8988T (cell line): ENCODE measurements around the gene EXOC4.
"Not testable (repeated sequence)": the region's sequence is repeated elsewhere in the genome, so short reads cannot be mapped to it uniquely, and the experiment has no call there.

ENCODE experiments used
- DNase-seq: peaks from one replicate; pipeline ENCODE4 v3.0.0; 2011

EXOC4 gene

GRCh38 chr7:133963629-133964028, 710.8 kb downstream of the EXOC4 start:
- DNase-seq: no peak

- DNase-seq: no peak
Measured at GRCh38 chr7:133971625-133972024, 718.7 kb downstream of the EXOC4 start.

- no peak for DNase-seq
Measured at GRCh38 chr7:133973710-133974109, 720.8 kb downstream of the EXOC4 start.

GRCh38 chr7:133975130-133975529, 722.3 kb downstream of the EXOC4 start:
- no peak for DNase-seq

GRCh38 chr7:133976140-133976539, 723.3 kb downstream of the EXOC4 start:
- DNase-seq: no peak

- no peak for DNase-seq
Measured at GRCh38 chr7:133977409-133978274, 724.8 kb downstream of the EXOC4 start.

GRCh38 chr7:133978502-133979295, 725.8 kb downstream of the EXOC4 start:
- no peak for DNase-seq

GRCh38 chr7:133980804-133981203, 727.9 kb downstream of the EXOC4 start:
- DNase-seq: no peak

- DNase-seq: no peak
Measured at GRCh38 chr7:133983685-133984419, 731.0 kb downstream of the EXOC4 start.

GRCh38 chr7:133985300-133985699, 732.4 kb downstream of the EXOC4 start:
- DNase-seq: no peak

GRCh38 chr7:133987582-133987981, 734.7 kb downstream of the EXOC4 start:
- no peak for DNase-seq

- no peak for DNase-seq
Measured at GRCh38 chr7:133993547-133993946, 740.7 kb downstream of the EXOC4 start.

GRCh38 chr7:133994100-133994499, 741.2 kb downstream of the EXOC4 start:
- DNase-seq: not testable (repeated sequence)

- DNase-seq: no peak
Measured at GRCh38 chr7:133997463-133997862, 744.6 kb downstream of the EXOC4 start.

- DNase-seq: no peak
Measured at GRCh38 chr7:133999178-133999577, 746.3 kb downstream of the EXOC4 start.

- no peak for DNase-seq
Measured at GRCh38 chr7:134004829-134005505, 752.1 kb downstream of the EXOC4 start.

GRCh38 chr7:134009314-134010110, 756.6 kb downstream of the EXOC4 start:
- DNase-seq: no peak

GRCh38 chr7:134013249-134013648, 760.4 kb downstream of the EXOC4 start:
- no peak for DNase-seq

GRCh38 chr7:134014935-134015334, 762.1 kb downstream of the EXOC4 start:
- DNase-seq: no peak

GRCh38 chr7:134016223-134016941, 763.5 kb downstream of the EXOC4 start:
- no peak for DNase-seq

GRCh38 chr7:134016942-134017303, 764.0 kb downstream of the EXOC4 start:
- DNase-seq: no peak
